GM12864 (cell line): ENCODE results near the gene CHD9.
"Not testable (repeated sequence)": the region's sequence is repeated elsewhere in the genome, so short reads cannot be mapped to it uniquely, and the experiment has no call there.

Experiments used
- DNase-seq: peaks from one replicate; pipeline ENCODE4 v3.0.0-alpha.2; 2011; ENCODE audit warnings: low read depth
- H3K4me3 ChIP-seq: 2 replicates; pipeline ENCODE4 v1.5.1; 2011; ENCODE audit warnings: mild to moderate bottlenecking, low read depth, low read length, control low read depth
- TF ChIP-seq, protein P1 (sequence below): IDR thresholded peaks from 2 replicates; pipeline ENCODE4 v1.5.1; 2011; ENCODE audit warnings: low read depth, mild to moderate bottlenecking, moderate library complexity, low read length, control low read depth, inconsistent platforms; ENCODE audit errors: missing control alignments

CHD9 gene

DNA sequence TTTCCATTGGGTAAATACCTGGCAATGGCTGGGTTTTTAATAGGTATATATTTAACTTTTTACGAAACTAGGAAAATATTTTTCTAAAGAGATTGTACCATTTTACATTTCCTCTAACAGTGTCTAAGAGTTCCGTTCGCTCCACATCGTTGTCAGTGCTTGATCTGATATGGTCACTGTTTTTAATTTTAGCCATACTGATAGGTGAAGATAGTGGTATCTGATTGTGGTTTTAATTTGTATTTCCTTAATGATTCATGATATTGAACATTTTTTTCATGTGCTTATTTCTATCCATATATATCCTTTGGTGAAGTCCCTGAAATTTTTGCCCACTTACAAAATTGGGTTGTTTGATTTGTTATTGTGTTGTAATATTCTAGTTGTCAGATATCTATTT is 117.7 kb downstream of the CHD9 start:
- no peak overlapping the region for H3K4me3 ChIP-seq
- no peak for DNase-seq
- TF ChIP-seq, protein P1, sequence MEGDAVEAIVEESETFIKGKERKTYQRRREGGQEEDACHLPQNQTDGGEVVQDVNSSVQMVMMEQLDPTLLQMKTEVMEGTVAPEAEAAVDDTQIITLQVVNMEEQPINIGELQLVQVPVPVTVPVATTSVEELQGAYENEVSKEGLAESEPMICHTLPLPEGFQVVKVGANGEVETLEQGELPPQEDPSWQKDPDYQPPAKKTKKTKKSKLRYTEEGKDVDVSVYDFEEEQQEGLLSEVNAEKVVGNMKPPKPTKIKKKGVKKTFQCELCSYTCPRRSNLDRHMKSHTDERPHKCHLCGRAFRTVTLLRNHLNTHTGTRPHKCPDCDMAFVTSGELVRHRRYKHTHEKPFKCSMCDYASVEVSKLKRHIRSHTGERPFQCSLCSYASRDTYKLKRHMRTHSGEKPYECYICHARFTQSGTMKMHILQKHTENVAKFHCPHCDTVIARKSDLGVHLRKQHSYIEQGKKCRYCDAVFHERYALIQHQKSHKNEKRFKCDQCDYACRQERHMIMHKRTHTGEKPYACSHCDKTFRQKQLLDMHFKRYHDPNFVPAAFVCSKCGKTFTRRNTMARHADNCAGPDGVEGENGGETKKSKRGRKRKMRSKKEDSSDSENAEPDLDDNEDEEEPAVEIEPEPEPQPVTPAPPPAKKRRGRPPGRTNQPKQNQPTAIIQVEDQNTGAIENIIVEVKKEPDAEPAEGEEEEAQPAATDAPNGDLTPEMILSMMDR = no peak

DNA sequence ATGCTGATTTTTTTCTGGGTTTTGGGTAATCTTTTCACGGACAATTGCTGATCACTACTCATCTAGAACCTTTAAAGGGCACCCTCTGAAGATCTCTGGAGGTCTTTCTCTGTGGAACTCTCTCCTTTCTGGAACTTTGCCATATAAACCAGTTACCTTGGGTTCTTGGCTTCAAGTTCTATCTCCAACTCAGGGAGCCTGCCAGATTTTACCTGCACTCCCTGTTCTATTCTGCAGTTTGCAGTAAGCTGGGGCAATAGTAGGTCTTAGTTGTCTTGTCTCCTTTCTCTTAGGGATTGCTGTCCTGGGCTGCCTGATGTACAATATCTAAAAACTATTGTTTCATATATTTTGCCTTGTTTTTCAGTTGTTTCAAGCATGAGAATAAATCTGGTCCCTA is 120.3 kb downstream of the CHD9 start:
- TF ChIP-seq, protein P1 = no peak
- no peak for DNase-seq
- H3K4me3 ChIP-seq = no peak overlapping the region

DNA sequence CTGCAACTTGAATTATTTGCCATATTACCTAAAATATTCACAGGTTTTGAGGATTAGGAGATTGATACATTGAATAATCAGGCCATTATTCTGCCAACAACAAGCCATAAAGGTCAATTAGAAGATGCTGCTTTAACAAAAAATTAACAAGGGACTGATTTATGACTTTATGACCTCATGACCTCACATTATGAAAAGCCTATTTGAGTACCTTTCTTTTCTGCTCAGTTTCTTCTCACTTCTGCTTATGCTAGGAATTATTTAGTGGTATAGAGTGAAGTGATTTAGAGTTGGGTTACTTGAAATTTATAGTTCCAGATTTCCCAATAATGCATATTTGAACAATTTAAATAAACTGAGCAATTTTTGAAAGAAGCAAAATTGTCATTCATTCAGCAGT is 121.6 kb downstream of the CHD9 start:
- DNase-seq = no peak
- TF ChIP-seq, protein P1 = no peak
- H3K4me3 ChIP-seq = no peak overlapping the region

DNA sequence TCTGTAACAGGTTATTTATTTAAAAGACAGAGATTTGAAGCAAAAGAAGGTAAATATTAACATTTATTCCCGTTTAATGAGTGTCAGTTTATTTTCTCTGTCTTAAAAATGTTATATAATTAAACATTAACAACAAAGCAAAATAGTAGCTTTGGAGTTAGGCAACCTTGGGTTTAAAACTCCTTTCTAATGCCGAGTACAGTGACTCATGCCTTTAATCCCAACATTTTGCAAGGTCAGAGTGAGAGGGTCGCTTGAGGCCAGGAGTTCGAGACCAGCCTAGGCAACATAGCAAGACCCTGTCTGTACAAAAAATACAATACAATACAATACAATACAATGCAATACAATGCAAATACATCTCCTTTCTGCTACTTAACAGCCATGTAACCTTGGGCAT is 128.7 kb downstream of the CHD9 start:
- H3K4me3 ChIP-seq = no peak overlapping the region
- TF ChIP-seq, protein P1 = no peak
- no peak for DNase-seq

DNA sequence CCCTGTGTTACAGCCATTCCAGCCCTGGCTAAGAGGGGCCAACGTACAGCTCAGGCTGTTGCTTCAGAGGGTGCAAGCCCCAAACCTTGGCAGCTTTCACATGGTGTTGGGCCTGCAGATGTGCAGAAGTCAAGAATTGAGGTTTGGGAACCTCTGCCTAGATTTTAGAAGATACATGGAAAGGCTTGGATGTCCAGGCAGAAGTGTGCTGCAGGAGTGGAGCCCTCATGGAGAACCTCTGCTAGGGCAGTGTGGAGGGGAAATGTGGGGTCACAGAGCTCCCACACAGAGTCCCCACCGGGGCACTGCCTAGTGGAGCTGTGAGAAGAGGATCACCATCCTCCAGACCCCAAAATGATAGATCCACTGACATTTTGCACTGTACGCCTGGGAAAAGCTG is 130.9 kb downstream of the CHD9 start:
- not testable (repeated sequence) for DNase-seq, H3K4me3 ChIP-seq

DNA sequence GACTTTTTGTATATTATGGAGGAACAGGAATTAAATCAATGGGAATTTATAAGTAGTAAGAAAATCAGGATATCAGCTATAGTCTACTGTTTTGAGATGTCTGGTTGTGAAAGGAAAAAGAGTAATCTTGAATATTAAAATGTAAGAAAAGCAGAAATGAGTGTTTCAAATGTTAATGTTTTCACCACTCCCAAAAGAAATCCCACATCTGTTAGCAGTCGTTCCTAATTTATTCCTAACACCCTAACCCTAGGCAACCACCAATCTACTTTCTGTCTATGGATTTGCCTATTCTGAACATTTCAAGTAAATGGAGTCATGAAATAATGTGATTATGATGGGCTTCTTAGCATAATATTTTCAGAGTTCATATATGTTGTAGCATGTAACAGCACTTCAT is 133.0 kb downstream of the CHD9 start:
- no peak overlapping the region for H3K4me3 ChIP-seq
- TF ChIP-seq, protein P1 = no peak
- no peak for DNase-seq

DNA sequence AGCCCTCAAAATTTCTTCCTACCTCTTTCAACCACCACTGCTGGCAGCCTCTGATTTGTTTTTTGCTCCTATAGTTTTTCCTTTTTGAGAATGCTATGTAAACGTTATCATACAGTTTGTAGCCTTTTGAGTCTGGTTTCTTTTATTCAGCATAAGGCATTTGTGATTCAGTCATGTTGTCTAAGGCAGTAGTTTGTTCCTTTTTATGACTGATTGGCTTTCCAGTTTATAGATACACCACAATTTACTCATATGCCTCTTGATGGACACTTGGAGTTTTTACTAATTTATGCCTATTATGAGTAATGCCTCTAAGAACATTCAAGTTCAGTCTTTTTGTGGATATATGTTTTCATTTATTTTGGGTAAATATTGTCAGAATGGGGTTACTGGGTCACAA is 136.6 kb downstream of the CHD9 start:
- TF ChIP-seq, protein P1 = no peak
- DNase-seq = no peak
- no peak overlapping the region for H3K4me3 ChIP-seq

DNA sequence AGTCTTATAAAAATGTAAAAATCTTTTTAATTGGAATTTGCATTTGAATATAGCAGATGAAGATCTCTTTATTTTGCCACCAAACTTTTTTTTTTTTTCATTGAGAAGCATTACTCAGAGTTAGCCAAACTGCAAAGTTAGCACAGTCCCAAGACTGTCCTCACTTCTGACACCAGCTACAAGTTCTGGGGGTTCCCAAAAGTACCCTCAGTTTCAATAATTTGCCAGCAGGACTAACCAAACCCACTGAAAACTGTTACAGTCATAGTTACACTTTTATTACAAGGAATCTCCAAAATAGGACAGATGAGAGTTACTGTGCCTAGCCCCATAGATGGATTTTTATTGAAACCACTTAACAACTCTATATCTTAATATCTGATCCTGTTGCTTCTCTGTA is 144.1 kb downstream of the CHD9 start:
- DNase-seq = no peak
- no peak overlapping the region for H3K4me3 ChIP-seq
- TF ChIP-seq, protein P1 = no peak
